Astrocyte (in vitro differentiated cells and primary cell): ENCODE measurements around the gene FAM209B.

Experiments used
- CTCF ChIP-seq: IDR thresholded peaks from 2 replicates; pipeline ENCODE4 v1.5.1; 2011; ENCODE audit warnings: low read depth, mild to moderate bottlenecking, inconsistent platforms, low read length, moderate library complexity; ENCODE audit not compliant: insufficient read depth
- EZH2 ChIP-seq: IDR thresholded peaks from 2 replicates; pipeline ENCODE4 v1.6.1; 2012; ENCODE audit warnings: mild to moderate bottlenecking, low read length, inconsistent platforms; ENCODE audit not compliant: insufficient read depth

DNA sequence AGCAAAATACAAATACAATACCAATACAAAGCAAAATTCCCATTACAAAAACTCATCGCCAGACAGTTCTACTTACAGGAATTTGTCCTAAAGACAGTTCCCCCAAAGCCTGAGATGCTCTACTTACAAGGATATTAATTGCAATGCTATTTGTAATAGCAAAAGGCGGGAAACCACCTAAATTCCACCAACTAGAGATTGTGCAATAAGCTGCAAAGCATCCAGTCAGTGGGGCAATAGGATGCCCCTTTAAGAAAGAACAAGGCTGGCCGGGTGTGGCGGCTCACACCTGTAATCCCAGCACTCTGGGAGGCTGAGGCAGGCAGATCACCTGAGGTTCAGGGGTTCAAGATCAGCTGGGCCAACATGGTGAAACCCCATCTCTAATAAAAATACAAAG, 39.1 kb downstream of the FAM209B start:
- no peak for TF ChIP-seq CTCF
- TF ChIP-seq EZH2: no peak
